ENCODE results near the gene MYO1E. TPM values are rescaled to one million over a fixed set of nuclear protein-coding genes. Genes with fewer than 3 reads are reported as not detected.

Gene MYO1E
- total RNA-seq, 5 donors from 2014 or later (not counting 1 experiment from before 2014, with no cell fraction given) = 1.3 to 11.7 (median 4.3) TPM

- no peaks in the 10 kb centered on the region for H3K9me3 ChIP-seq
- ChIA-PET POLR2A (no interaction called here), CTCF (interaction anchor here in 1 of 2 donors (0.6 kb wide), 1 partner anchor 81 kb away, joined by 4 read pairs; no protein-coding TSS in a partner anchor)
- Mint-ChIP-seq H3K4me1 (peaks cover 0 to 5% (median 0%) of the 10 kb centered on the region in 3 donors), H3K27ac (no peak overlapping the region), H3K4me3 (no peak overlapping the region), H3K27me3 (no peaks in the 10 kb centered on the region), H3K9me3 (no peaks in the 10 kb centered on the region), H3K36me3 (no peaks in the 10 kb centered on the region)
- H3K36me3 ChIP-seq (ENCODE audit: control insufficient read depth in 2 of 2, extremely low read depth in 1 of 2, insufficient read depth in 1 of 2, low read length in 1 of 2) = no peaks in the 10 kb centered on the region
- DNase-seq (no peak), ATAC-seq (replicated peaks in 1 of 4) (no peak)
- H3K4me3 ChIP-seq (ENCODE audit: control insufficient read depth in 1 of 2, extremely low read depth in 1 of 2, low read length in 1 of 2) = no peak overlapping the region
- H3K4me1 ChIP-seq (ENCODE audit: control insufficient read depth in 1 of 2, extremely low read depth in 1 of 2, insufficient read depth in 2 of 2, low read length in 2 of 2) = peaks cover 0 to 4% of the 10 kb centered on the region in 2 experiments
- WGBS (ENCODE audit: insufficient coverage) = 89% methylated on average over 5 of the region's 5 CpGs
- H3K27ac ChIP-seq (ENCODE audit: low read length) = no peak overlapping the region
- no peaks in the 10 kb centered on the region for H3K27me3 ChIP-seq (replicated peaks in 1 of 2; ENCODE audit: control insufficient read depth in 2 of 2, extremely low read depth in 1 of 2, insufficient read depth in 2 of 2, low read length in 1 of 2)
These were observed 229.4 kb downstream of the MYO1E start for GRCh38 chr15:59143281-59143680.

- Histone ChIP-seq H3K9me3 (no peaks in the 10 kb centered on the region), H3K4me3 (ENCODE audit: control insufficient read depth in 1 of 2, extremely low read depth in 1 of 2, low read length in 1 of 2) (no peak overlapping the region), H3K27ac (ENCODE audit: low read length) (no peak overlapping the region), H3K4me1 (ENCODE audit: control insufficient read depth in 1 of 2, extremely low read depth in 1 of 2, insufficient read depth in 2 of 2, low read length in 2 of 2) (peaks cover 0 to 7% of the 10 kb centered on the region in 2 experiments), H3K36me3 (ENCODE audit: control insufficient read depth in 2 of 2, extremely low read depth in 1 of 2, insufficient read depth in 1 of 2, low read length in 1 of 2) (no peaks in the 10 kb centered on the region), H3K27me3 (replicated peaks in 1 of 2; ENCODE audit: control insufficient read depth in 2 of 2, extremely low read depth in 1 of 2, insufficient read depth in 2 of 2, low read length in 1 of 2) (no peaks in the 10 kb centered on the region)
- WGBS (ENCODE audit: insufficient coverage) = 97% methylated on average over 3 of the region's 9 CpGs
- Mint-ChIP-seq H3K27me3 (no peaks in the 10 kb centered on the region), H3K4me3 (no peak overlapping the region), H3K36me3 (no peaks in the 10 kb centered on the region), H3K27ac (no peak overlapping the region), H3K4me1 (peaks cover 6 to 14% (median 7%) of the 10 kb centered on the region in 3 donors), H3K9me3 (no peaks in the 10 kb centered on the region)
- no peak for DNase-seq
- ATAC-seq (replicated peaks in 1 of 4) = no peak
- ChIA-PET POLR2A (no interaction called here), CTCF (no interaction called here)
These were observed 232.0 kb downstream of the MYO1E start for GRCh38 chr15:59140422-59141226.

GRCh38 chr15:59138243-59138642 is 234.4 kb downstream of the MYO1E start:
- Mint-ChIP-seq H3K4me3 (no peak overlapping the region), H3K36me3 (no peaks in the 10 kb centered on the region), H3K27ac (no peak overlapping the region), H3K4me1 (peaks cover 6 to 14% (median 7%) of the 10 kb centered on the region in 3 donors), H3K27me3 (no peaks in the 10 kb centered on the region), H3K9me3 (no peaks in the 10 kb centered on the region)
- Histone ChIP-seq H3K4me1 (ENCODE audit: control insufficient read depth in 1 of 2, extremely low read depth in 1 of 2, insufficient read depth in 2 of 2, low read length in 2 of 2) (peaks cover 0 to 7% of the 10 kb centered on the region in 2 experiments), H3K9me3 (no peaks in the 10 kb centered on the region), H3K36me3 (ENCODE audit: control insufficient read depth in 2 of 2, extremely low read depth in 1 of 2, insufficient read depth in 1 of 2, low read length in 1 of 2) (no peaks in the 10 kb centered on the region), H3K27me3 (replicated peaks in 1 of 2; ENCODE audit: control insufficient read depth in 2 of 2, extremely low read depth in 1 of 2, insufficient read depth in 2 of 2, low read length in 1 of 2) (no peaks in the 10 kb centered on the region), H3K4me3 (ENCODE audit: control insufficient read depth in 1 of 2, extremely low read depth in 1 of 2, low read length in 1 of 2) (no peak overlapping the region), H3K27ac (ENCODE audit: low read length) (no peak overlapping the region)
- ATAC-seq (replicated peaks in 1 of 4) (peak; percentile 73 to 87 (median 82)), DNase-seq (peak; percentile 18 to 68 (median 45))
- WGBS (ENCODE audit: insufficient coverage) = 63% methylated on average over 3 of the region's 7 CpGs
- ChIA-PET POLR2A (no interaction called here), CTCF (interaction anchor here (0.6 to 0.7 kb wide), 2 partner anchors 155 to 479 kb away, joined by 3 read pairs; no protein-coding TSS in a partner anchor)

GRCh38 chr15:59137566-59137965 is 235.1 kb downstream of the MYO1E start:
- Histone ChIP-seq H3K9me3 (no peaks in the 10 kb centered on the region), H3K36me3 (ENCODE audit: control insufficient read depth in 2 of 2, extremely low read depth in 1 of 2, insufficient read depth in 1 of 2, low read length in 1 of 2) (no peaks in the 10 kb centered on the region), H3K4me1 (ENCODE audit: control insufficient read depth in 1 of 2, extremely low read depth in 1 of 2, insufficient read depth in 2 of 2, low read length in 2 of 2) (peaks cover 0 to 7% of the 10 kb centered on the region in 2 experiments), H3K27me3 (replicated peaks in 1 of 2; ENCODE audit: control insufficient read depth in 2 of 2, extremely low read depth in 1 of 2, insufficient read depth in 2 of 2, low read length in 1 of 2) (no peaks in the 10 kb centered on the region), H3K4me3 (ENCODE audit: control insufficient read depth in 1 of 2, extremely low read depth in 1 of 2, low read length in 1 of 2) (no peak overlapping the region), H3K27ac (ENCODE audit: low read length) (no peak overlapping the region)
- ATAC-seq (replicated peaks in 1 of 4) (no peak), DNase-seq (no peak)
- H3K27me3 Mint-ChIP-seq = no peaks in the 10 kb centered on the region
- peaks cover 6 to 14% (median 7%) of the 10 kb centered on the region in 3 donors for H3K4me1 Mint-ChIP-seq
- no peaks in the 10 kb centered on the region for H3K9me3 Mint-ChIP-seq
- no peak overlapping the region for H3K27ac Mint-ChIP-seq
- no peaks in the 10 kb centered on the region for H3K36me3 Mint-ChIP-seq
- 100% methylated on average over 1 of the region's 2 CpGs for WGBS (ENCODE audit: insufficient coverage)
- CTCF ChIA-PET = interaction anchor here in 1 of 2 donors (0.7 kb wide), 1 partner anchor 154 kb away, joined by 3 read pairs; no protein-coding TSS in a partner anchor
- no peak overlapping the region for H3K4me3 Mint-ChIP-seq
- POLR2A ChIA-PET = no interaction called here

- no peaks in the 10 kb centered on the region for H3K27me3 ChIP-seq (replicated peaks in 1 of 2; ENCODE audit: control insufficient read depth in 2 of 2, extremely low read depth in 1 of 2, insufficient read depth in 2 of 2, low read length in 1 of 2)
- WGBS (ENCODE audit: insufficient coverage) = 100% methylated on average over 4 of the region's 6 CpGs
- peaks cover 6 to 8% (median 7%) of the 10 kb centered on the region in 3 donors for H3K4me1 Mint-ChIP-seq
- H3K4me3 Mint-ChIP-seq = no peak overlapping the region
- POLR2A ChIA-PET = no interaction called here
- H3K9me3 ChIP-seq = no peaks in the 10 kb centered on the region
- H3K36me3 ChIP-seq (ENCODE audit: control insufficient read depth in 2 of 2, extremely low read depth in 1 of 2, insufficient read depth in 1 of 2, low read length in 1 of 2) = no peaks in the 10 kb centered on the region
- H3K36me3 Mint-ChIP-seq = peaks cover 5% of the 10 kb centered on the region
- no peaks in the 10 kb centered on the region for H3K27me3 Mint-ChIP-seq
- no peak overlapping the region for H3K27ac Mint-ChIP-seq
- H3K4me3 ChIP-seq (ENCODE audit: control insufficient read depth in 1 of 2, extremely low read depth in 1 of 2, low read length in 1 of 2) = no peak overlapping the region
- peaks cover 4 to 10% (median 7%) of the 10 kb centered on the region in 3 donors for H3K9me3 Mint-ChIP-seq
- H3K4me1 ChIP-seq (ENCODE audit: control insufficient read depth in 1 of 2, extremely low read depth in 1 of 2, insufficient read depth in 2 of 2, low read length in 2 of 2) = peaks cover 0 to 3% of the 10 kb centered on the region in 2 experiments
- no peak for ATAC-seq (replicated peaks in 1 of 4)
- CTCF ChIA-PET = no interaction called here
- DNase-seq = no peak
- no peak overlapping the region for H3K27ac ChIP-seq (ENCODE audit: low read length)
These were observed 238.7 kb downstream of the MYO1E start for GRCh38 chr15:59133929-59134427.

GRCh38 chr15:59131969-59132562 is 240.6 kb downstream of the MYO1E start:
- Histone ChIP-seq H3K4me3 (ENCODE audit: control insufficient read depth in 1 of 2, extremely low read depth in 1 of 2, low read length in 1 of 2) (no peak overlapping the region), H3K27me3 (replicated peaks in 1 of 2; ENCODE audit: control insufficient read depth in 2 of 2, extremely low read depth in 1 of 2, insufficient read depth in 2 of 2, low read length in 1 of 2) (no peaks in the 10 kb centered on the region), H3K4me1 (ENCODE audit: control insufficient read depth in 1 of 2, extremely low read depth in 1 of 2, insufficient read depth in 2 of 2, low read length in 2 of 2) (no peaks in the 10 kb centered on the region), H3K27ac (ENCODE audit: low read length) (no peak overlapping the region), H3K36me3 (ENCODE audit: control insufficient read depth in 2 of 2, extremely low read depth in 1 of 2, insufficient read depth in 1 of 2, low read length in 1 of 2) (no peaks in the 10 kb centered on the region), H3K9me3 (no peaks in the 10 kb centered on the region)
- peaks cover 7% of the 10 kb centered on the region for H3K36me3 Mint-ChIP-seq
- H3K27ac Mint-ChIP-seq = no peak overlapping the region
- no peaks in the 10 kb centered on the region for H3K4me1 Mint-ChIP-seq
- DNase-seq (no peak), ATAC-seq (replicated peaks in 1 of 4) (no peak)
- H3K4me3 Mint-ChIP-seq = no peak overlapping the region
- no peaks in the 10 kb centered on the region for H3K27me3 Mint-ChIP-seq
- WGBS (ENCODE audit: insufficient coverage) = 100% methylated on average over 1 of the region's 3 CpGs
- CTCF ChIA-PET = no interaction called here
- H3K9me3 Mint-ChIP-seq = peaks cover 4 to 10% (median 7%) of the 10 kb centered on the region in 3 donors
- POLR2A ChIA-PET = no interaction called here
